Activated CD4-positive, alpha-beta T cell treated with anti-CD3 and anti-CD28 coated beads, Interleukin-2, amount 10 ng/mL, durations not matched to agents 24 days and 14 days (primary cell): ENCODE results near the gene DHRS12. TPM values are rescaled to one million over a fixed set of nuclear protein-coding genes. Genes with fewer than 3 reads are reported as not detected.

Source experiments
- DNase-seq: peaks from one replicate; pipeline ENCODE4 v3.0.0; 2022
- H3K27ac Mint-ChIP-seq: one replicate; pipeline ENCODE4 v1.8.0; 2022; ENCODE audit warnings: mild to moderate bottlenecking, mixed read lengths
- H3K27me3 Mint-ChIP-seq: one replicate; pipeline ENCODE4 v1.8.0; 2022; ENCODE audit warnings: mixed read lengths
- H3K36me3 Mint-ChIP-seq: one replicate; pipeline ENCODE4 v1.8.0; 2022; ENCODE audit warnings: low read depth, mild to moderate bottlenecking, mixed read lengths
- H3K4me1 Mint-ChIP-seq: one replicate; pipeline ENCODE4 v1.8.0; 2021; ENCODE audit warnings: mixed read lengths
- H3K4me3 Mint-ChIP-seq: one replicate; pipeline ENCODE4 v1.8.0; 2022; ENCODE audit warnings: mild to moderate bottlenecking, moderate library complexity, mixed read lengths
- H3K9me3 Mint-ChIP-seq: one replicate; pipeline ENCODE4 v1.8.0; 2021; ENCODE audit warnings: mixed read lengths
- intact Hi-C: fragments of 100-400 bp; cut with micrococcal nuclease; formaldehyde crosslinking; loops from one replicate; pipeline ENCODE4 v1.15.1; 2023
- total RNA-seq: library from RNA; stranded (reverse); gene quantifications from 2 replicates; pipeline ENCODE4 v1.2.3, GENCODE V29; 2022

The DHRS12 gene
- total RNA-seq, 1 donor from 2014 or later: 3.9 TPM

DNA sequence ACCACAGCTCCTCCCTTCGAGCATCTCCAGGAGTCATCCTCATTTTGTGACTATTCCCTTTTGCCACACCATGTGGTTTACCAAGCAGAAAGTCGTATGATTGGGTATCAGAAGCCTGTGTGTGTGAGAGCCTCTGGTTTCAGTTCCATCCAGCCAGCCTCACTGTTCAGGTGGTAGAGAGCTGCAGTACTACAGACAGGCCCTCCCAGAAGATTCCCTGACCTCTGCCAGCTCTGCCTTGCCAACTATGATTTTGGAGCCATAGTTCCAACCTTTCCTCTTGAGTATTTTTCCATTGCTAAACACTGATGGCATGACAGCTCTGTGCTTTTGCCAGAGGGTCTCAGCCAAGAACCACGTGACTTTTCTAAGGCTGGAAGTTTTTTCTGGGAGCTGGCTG, 82.5 kb downstream of the DHRS12 start:
- DNase-seq: no peak
- no peaks in the 10 kb centered on the region for H3K27me3 Mint-ChIP-seq

DNA sequence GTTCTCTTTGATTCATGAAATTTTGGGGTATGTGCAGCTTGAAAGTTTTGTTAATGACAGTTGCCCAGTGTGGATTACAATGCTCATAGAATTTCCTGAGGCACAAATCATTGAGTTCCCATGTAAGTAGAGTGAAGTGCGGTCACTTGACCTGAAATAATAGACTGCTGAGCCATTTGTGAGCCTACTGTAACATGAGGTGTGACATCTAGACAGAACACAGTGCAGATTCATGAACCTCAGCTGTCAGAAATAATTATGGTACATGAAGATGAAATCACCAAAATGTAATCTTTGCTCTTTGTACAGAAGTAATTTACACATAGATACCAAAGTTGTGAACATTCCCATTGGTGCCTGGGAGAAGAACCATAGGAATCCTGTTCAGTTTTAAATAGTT, 84.6 kb downstream of the DHRS12 start:
- Mint-ChIP-seq H3K36me3 (no peaks in the 10 kb centered on the region), H3K27me3 (no peaks in the 10 kb centered on the region), H3K4me3 (no peak overlapping the region), H3K9me3 (no peaks in the 10 kb centered on the region), H3K4me1 (no peaks in the 10 kb centered on the region), H3K27ac (no peak overlapping the region)
- no peak for DNase-seq
- intact Hi-C loops: loop anchor here (10.0 kb wide), 1 partner anchor 45 kb away; no protein-coding TSS in a partner anchor

More for the DNA sequence above, 82.5 kb downstream of the DHRS12 start:
- intact Hi-C loops: no loop called here
- Mint-ChIP-seq H3K4me1 (no peaks in the 10 kb centered on the region), H3K27ac (no peak overlapping the region), H3K36me3 (peaks cover 2% of the 10 kb centered on the region), H3K4me3 (no peak overlapping the region), H3K9me3 (no peaks in the 10 kb centered on the region)

Other genes starting within 250 kb of the DHRS12 start
- gene WDFY2, start 219.7 kb downstream of the DHRS12 start, total RNA-seq: 9.1 and 11.1 TPM in 2 replicates
- 0.38 and 0.77 TPM in 2 replicates for gene TMEM272, start 41.0 kb upstream of the DHRS12 start, total RNA-seq
- gene CCDC70, start 57.8 kb upstream of the DHRS12 start, total RNA-seq: not detected in 2 replicates
- gene ATP7B, start 207.3 kb upstream of the DHRS12 start, total RNA-seq: 0.65 and 0.83 TPM in 2 replicates
- gene ALG11, start 208.2 kb upstream of the DHRS12 start, total RNA-seq: 26.7 and 28.0 TPM in 2 replicates
- 12.2 TPM in 2 replicates for gene UTP14C, start 220.5 kb upstream of the DHRS12 start, total RNA-seq